ENCODE measurements around the gene HSD11B2. TPM values are rescaled to one million over a fixed set of nuclear protein-coding genes. Genes with fewer than 3 reads are reported as not detected.

The HSD11B2 gene
- total and polyA plus RNA-seq, 2 donors (not counting 3 experiments of a cell fraction or from before 2014, with no cell fraction given) = 0.10 TPM; not detected in 1

- no peaks in the 10 kb centered on the region for H3K9me3 ChIP-seq (replicated peaks; ENCODE audit: control insufficient read depth, insufficient read depth, low read length)
- FAIRE-seq = no peak
- H3K9me1 ChIP-seq (replicated peaks; ENCODE audit: control insufficient read depth, extremely low read depth, insufficient read depth, low read length) = no peaks in the 10 kb centered on the region
- ChIA-PET CTCF (interaction anchor here (0.5 to 6.8 kb wide), 5 partner anchors 12 to 176 kb away, joined by 3 to 57 read pairs (median 25); partner anchors contain the start of gene HSD11B2), POLR2A (interaction anchor here (0.6 kb wide), 1 partner anchor 11 kb away, joined by 3 read pairs; no protein-coding TSS in a partner anchor)
- H3K4me3 ChIP-seq (replicated peaks in 1 of 3; ENCODE audit: insufficient read depth in 1 of 3, low read depth in 1 of 3, low read length in 3 of 3) = no peak overlapping the region
- no peak overlapping the region for H3K4me2 ChIP-seq (ENCODE audit: insufficient read depth, low read length)
- DNase-seq (ENCODE audit: low read depth, low spot score) = no peak
- no peaks in the 10 kb centered on the region for H4K20me1 ChIP-seq (replicated peaks; ENCODE audit: control insufficient read depth, extremely low read depth, insufficient read depth, low read length)
- intact Hi-C loops (cut with micrococcal nuclease) = loop anchor here (5.0 kb wide), 1 partner anchor 72 kb away; no protein-coding TSS in a partner anchor
- H3K27ac ChIP-seq (ENCODE audit: insufficient read depth, low read depth, low read length) = no peak overlapping the region
- H3K27me3 ChIP-seq (ENCODE audit: control insufficient read depth in 2 of 2, insufficient read depth in 2 of 2, low read length in 2 of 2) = no peaks in the 10 kb centered on the region
- dilution Hi-C loops (cut with MboI; ENCODE audit: extremely low pct_ligation_motif_present, low sequenced_read_pairs) = no loop called here
- H2AFZ ChIP-seq (ENCODE audit: low read depth, low read length) = no peak overlapping the region
- H3K79me2 ChIP-seq (ENCODE audit: control insufficient read depth, insufficient read depth, low read length) = no peaks in the 10 kb centered on the region
- H3K36me3 ChIP-seq (ENCODE audit: control insufficient read depth in 2 of 2, extremely low read depth in 1 of 2, insufficient read depth in 2 of 2, low read length in 2 of 2) = peaks cover 0 to 16% of the 10 kb centered on the region in 2 experiments
- BruUV-seq (replicated peaks) = no TSS peak
- no peaks in the 10 kb centered on the region for H3K4me1 ChIP-seq (ENCODE audit: control insufficient read depth, extremely low read depth, insufficient read depth, low read length)
- TF ChIP-seq EZH2 (IDR thresholded peaks at IDR 0.05; ENCODE audit: borderline replicate concordance, low read depth, low read length, severe bottlenecking) = no peak
- no peak for TF ChIP-seq JUN (IDR thresholded peaks at IDR 0.05; ENCODE audit: borderline replicate concordance, insufficient read depth, insufficient read length, low read depth)
- no peak for TF ChIP-seq POLR2A (IDR thresholded peaks at IDR 0.05; ENCODE audit: low read depth, low read length)
- no peak for TF ChIP-seq CTCF (IDR thresholded peaks at IDR 0.05; ENCODE audit: extremely low read depth in 1 of 2, insufficient read depth in 1 of 2, low read depth in 1 of 2, low read length in 2 of 2)
- TF ChIP-seq FOS (IDR thresholded peaks at IDR 0.05; ENCODE audit: borderline replicate concordance, insufficient read depth, low read length) = no peak
- no peak for TF ChIP-seq MAX (IDR thresholded peaks at IDR 0.05; ENCODE audit: insufficient read depth, insufficient read length)
- TF ChIP-seq GATA2 (IDR thresholded peaks at IDR 0.05; ENCODE audit: insufficient read depth, insufficient read length, low read depth, low read length) = no peak
- TF ChIP-seq MYC (IDR thresholded peaks at IDR 0.05; ENCODE audit: low read depth, low read length) = no peak
- TF ChIP-seq POLR2AphosphoS5 (IDR thresholded peaks at IDR 0.05; ENCODE audit: insufficient read depth, low read depth, low read length) = no peak
- no peak overlapping the region for H3K9ac ChIP-seq (replicated peaks; ENCODE audit: extremely low read depth, insufficient read depth, low read length)
Observed at GRCh38 chr16:67444259-67445125, 13.6 kb downstream of the HSD11B2 start.
